ENCODE results near the gene IGDCC3. TPM values are rescaled to one million over a fixed set of nuclear protein-coding genes. Genes with fewer than 3 reads are reported as not detected.

Gene IGDCC3
- total RNA-seq, 2 donors from 2014 or later = 7.9 to 13.5 TPM

DNA sequence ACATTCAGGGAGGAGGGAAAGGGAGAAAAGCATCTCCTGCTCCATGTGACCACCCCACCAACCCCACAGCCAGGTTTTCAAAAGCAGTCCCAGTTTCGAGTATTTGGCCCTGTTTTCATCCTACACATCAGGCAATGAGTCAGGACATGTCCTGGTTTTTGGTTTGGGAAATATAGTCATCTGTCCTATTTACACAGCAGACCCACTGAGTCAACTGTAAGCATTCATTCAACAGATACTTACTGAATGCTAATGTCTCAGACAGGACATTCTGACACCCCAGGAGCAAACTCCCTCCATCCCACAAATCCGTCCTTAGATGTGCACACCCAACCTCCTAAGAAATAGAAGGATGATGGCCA is 32.9 kb downstream of the IGDCC3 start:
- H3K4me3 ChIP-seq (ENCODE audit: low read length) = no peak overlapping the region
- WGBS, 2 experiments (ENCODE audit: insufficient coverage in 1 of 2, insufficient read length in 1 of 2) = 90% methylated on average over 2 of the region's 2 CpGs; no CpG with 5 or more reads in 1 of the 2 experiments
- H3K27me3 ChIP-seq (ENCODE audit: control insufficient read depth, insufficient read depth, low read length, poor library complexity, severe bottlenecking) = no peaks in the 10 kb centered on the region
- DNase-seq = no peak
- H3K9me3 ChIP-seq (ENCODE audit: control insufficient read depth, low read length) = no peaks in the 10 kb centered on the region
- Mint-ChIP-seq H3K36me3 (ENCODE audit: low read depth) (peaks cover 2% of the 10 kb centered on the region), H3K9me3 (no peaks in the 10 kb centered on the region), H3K4me1 (peaks cover 16% of the 10 kb centered on the region), H3K4me3 (no peak overlapping the region), H3K27ac (no peak overlapping the region), H3K27me3 (ENCODE audit: insufficient read depth) (no peaks in the 10 kb centered on the region)
- H3K4me1 ChIP-seq (ENCODE audit: control insufficient read depth, insufficient read depth, low read length) = peaks cover 5% of the 10 kb centered on the region
- H3K36me3 ChIP-seq (ENCODE audit: control insufficient read depth, insufficient read depth, low read length) = no peaks in the 10 kb centered on the region
- no peak overlapping the region for H3K9ac ChIP-seq (ENCODE audit: extremely low read depth, low read length, poor library complexity, severe bottlenecking)
- peak overlapping the region; percentile 41 for H3K27ac ChIP-seq (ENCODE audit: low read depth, low read length)
- TF ChIP-seq, protein P1, sequence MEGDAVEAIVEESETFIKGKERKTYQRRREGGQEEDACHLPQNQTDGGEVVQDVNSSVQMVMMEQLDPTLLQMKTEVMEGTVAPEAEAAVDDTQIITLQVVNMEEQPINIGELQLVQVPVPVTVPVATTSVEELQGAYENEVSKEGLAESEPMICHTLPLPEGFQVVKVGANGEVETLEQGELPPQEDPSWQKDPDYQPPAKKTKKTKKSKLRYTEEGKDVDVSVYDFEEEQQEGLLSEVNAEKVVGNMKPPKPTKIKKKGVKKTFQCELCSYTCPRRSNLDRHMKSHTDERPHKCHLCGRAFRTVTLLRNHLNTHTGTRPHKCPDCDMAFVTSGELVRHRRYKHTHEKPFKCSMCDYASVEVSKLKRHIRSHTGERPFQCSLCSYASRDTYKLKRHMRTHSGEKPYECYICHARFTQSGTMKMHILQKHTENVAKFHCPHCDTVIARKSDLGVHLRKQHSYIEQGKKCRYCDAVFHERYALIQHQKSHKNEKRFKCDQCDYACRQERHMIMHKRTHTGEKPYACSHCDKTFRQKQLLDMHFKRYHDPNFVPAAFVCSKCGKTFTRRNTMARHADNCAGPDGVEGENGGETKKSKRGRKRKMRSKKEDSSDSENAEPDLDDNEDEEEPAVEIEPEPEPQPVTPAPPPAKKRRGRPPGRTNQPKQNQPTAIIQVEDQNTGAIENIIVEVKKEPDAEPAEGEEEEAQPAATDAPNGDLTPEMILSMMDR (conservative IDR thresholded peaks at IDR 0.05) = no peak

DNA sequence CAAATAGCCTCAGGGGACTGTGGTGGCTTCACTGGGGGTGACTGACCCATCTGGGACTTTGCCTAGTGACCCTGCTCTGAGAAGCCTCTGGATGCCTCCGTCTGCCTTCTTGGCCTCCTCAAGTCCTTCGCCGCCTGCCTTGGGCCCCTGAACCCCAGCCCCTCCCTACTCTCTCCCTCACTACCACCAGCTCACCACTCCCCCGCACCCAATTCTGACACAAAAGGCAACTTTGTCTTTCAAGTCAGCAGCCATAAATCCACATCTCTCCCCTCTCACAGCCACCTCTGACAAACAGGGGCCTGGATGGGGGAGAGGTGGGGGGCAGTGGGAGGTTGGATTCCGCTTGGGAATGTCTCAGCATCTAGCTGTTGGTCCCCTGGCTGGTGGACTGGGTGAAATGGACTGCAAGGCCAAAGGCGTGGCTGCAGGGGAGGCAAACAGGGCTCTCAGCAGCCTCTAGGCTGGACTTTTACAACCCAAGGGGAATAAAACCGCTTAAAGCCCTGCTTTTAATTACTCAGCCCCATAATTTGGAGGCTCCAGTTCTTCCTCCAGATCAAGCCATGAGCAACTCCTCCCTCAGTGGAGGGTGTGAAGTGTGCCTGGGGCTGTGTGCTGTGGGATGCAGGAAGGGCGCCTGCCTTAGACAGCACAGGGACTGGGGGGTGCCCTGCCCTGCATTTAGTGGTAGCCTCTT is 33.4 kb downstream of the IGDCC3 start:
- TF ChIP-seq, protein P1 (conservative IDR thresholded peaks at IDR 0.05) = no peak
- Histone ChIP-seq H3K36me3 (ENCODE audit: control insufficient read depth, insufficient read depth, low read length) (no peaks in the 10 kb centered on the region), H3K9ac (ENCODE audit: extremely low read depth, low read length, poor library complexity, severe bottlenecking) (no peak overlapping the region), H3K27ac (ENCODE audit: low read depth, low read length) (peak overlapping the region; percentile 41), H3K27me3 (ENCODE audit: control insufficient read depth, insufficient read depth, low read length, poor library complexity, severe bottlenecking) (no peaks in the 10 kb centered on the region), H3K4me3 (ENCODE audit: low read length) (no peak overlapping the region), H3K4me1 (ENCODE audit: control insufficient read depth, insufficient read depth, low read length) (peaks cover 10% of the 10 kb centered on the region), H3K9me3 (ENCODE audit: control insufficient read depth, low read length) (no peaks in the 10 kb centered on the region)
- 80 to 88% methylated on average over 2 to 7 of the region's 8 CpGs for WGBS, 2 experiments (ENCODE audit: insufficient coverage in 1 of 2, insufficient read length in 1 of 2)
- Mint-ChIP-seq H3K4me1 (peaks cover 20% of the 10 kb centered on the region), H3K27ac (no peak overlapping the region), H3K27me3 (ENCODE audit: insufficient read depth) (no peaks in the 10 kb centered on the region), H3K36me3 (ENCODE audit: low read depth) (no peaks in the 10 kb centered on the region), H3K4me3 (no peak overlapping the region), H3K9me3 (no peaks in the 10 kb centered on the region)
- no peak for DNase-seq

DNA sequence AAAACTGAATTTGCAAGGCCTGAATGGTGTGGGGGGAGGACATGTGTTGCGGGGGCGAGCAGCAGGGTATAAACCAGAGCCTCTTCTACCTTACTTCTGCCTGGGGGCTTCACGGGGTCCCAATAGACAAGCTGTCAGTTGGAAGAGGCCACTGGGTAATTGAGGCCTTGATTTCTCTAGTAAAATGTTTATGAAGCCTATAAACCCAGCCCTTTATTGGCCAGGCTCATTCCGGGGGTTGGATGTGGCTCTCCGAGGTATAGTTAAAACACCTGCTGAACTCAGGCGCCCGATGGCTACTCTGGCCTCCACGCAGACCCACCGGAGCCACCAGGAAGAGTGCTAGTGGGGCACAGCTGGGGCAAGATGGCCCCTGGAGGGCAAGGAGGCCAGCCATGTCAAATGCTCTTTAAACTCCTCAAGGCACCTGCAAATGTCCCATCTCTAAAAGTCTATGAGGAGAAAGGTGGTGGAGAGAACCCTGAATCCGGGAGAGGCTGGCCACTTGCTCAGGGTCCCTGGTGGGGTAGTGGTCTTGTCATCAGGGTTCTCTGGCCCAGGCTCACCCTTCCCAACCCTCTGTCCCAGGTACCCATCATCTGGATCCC is 34.3 kb downstream of the IGDCC3 start:
- WGBS, 2 experiments (ENCODE audit: insufficient coverage in 1 of 2, insufficient read length in 1 of 2) = 96 to 99% methylated on average over 8 to 10 of the region's 10 CpGs
- TF ChIP-seq, protein P1 (conservative IDR thresholded peaks at IDR 0.05) = no peak
- no peak overlapping the region for H3K27ac Mint-ChIP-seq

More for the DNA sequence above, 34.3 kb downstream of the IGDCC3 start:
- no peak for DNase-seq
- Mint-ChIP-seq H3K4me3 (no peak overlapping the region), H3K27me3 (ENCODE audit: insufficient read depth) (no peaks in the 10 kb centered on the region), H3K36me3 (ENCODE audit: low read depth) (no peaks in the 10 kb centered on the region), H3K9me3 (no peaks in the 10 kb centered on the region), H3K4me1 (peaks cover 14% of the 10 kb centered on the region)
- Histone ChIP-seq H3K4me1 (ENCODE audit: control insufficient read depth, insufficient read depth, low read length) (peaks cover 13% of the 10 kb centered on the region), H3K4me3 (ENCODE audit: low read length) (no peak overlapping the region), H3K36me3 (ENCODE audit: control insufficient read depth, insufficient read depth, low read length) (no peaks in the 10 kb centered on the region), H3K9me3 (ENCODE audit: control insufficient read depth, low read length) (no peaks in the 10 kb centered on the region), H3K27me3 (ENCODE audit: control insufficient read depth, insufficient read depth, low read length, poor library complexity, severe bottlenecking) (no peaks in the 10 kb centered on the region), H3K27ac (ENCODE audit: low read depth, low read length) (peak overlapping the region; percentile 5), H3K9ac (ENCODE audit: extremely low read depth, low read length, poor library complexity, severe bottlenecking) (no peak overlapping the region)

All from endodermal cell (in vitro differentiated cells).